ENCODE results near the gene KCTD14.

Gene KCTD14

GRCh38 chr11:78011301-78011700 lies 11.8 kb downstream of the KCTD14 start:
- DNase-seq (ENCODE audit: low spot score) = no peak
- in situ Hi-C loops (cut with MboI; ENCODE audit: low pct_unique_long_range_greater_than_20kb, low sequenced_read_pairs, unreplicated experiment) = no loop called here
- TF ChIP-seq CTCF (IDR thresholded peaks at IDR 0.05; ENCODE audit: extremely low read depth, insufficient read depth, missing control alignments) = no peak

DNA sequence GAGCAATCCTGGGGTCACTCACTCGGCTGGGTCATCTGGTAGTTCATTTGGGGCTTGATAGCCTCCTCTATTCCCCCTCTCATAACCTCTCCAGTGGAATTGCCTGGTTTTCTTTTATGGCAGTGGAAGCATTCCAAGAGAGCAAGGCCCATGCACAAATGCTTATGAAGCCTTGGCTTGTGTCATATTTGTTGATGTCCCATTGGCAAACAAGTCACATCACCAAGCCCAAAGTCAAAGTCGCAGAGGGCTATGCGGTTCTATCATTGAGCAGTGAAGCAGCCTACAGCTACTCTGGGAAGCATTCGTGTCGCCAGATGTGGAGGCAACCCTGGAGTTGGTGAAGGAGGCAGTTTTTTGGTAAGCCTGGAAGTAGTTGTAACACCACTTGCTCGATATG lies 12.3 kb downstream of the KCTD14 start:
- TF ChIP-seq CTCF (IDR thresholded peaks at IDR 0.05; ENCODE audit: extremely low read depth, insufficient read depth, missing control alignments) = no peak
- in situ Hi-C loops (cut with MboI; ENCODE audit: low pct_unique_long_range_greater_than_20kb, low sequenced_read_pairs, unreplicated experiment) = no loop called here
- DNase-seq (ENCODE audit: low spot score) = no peak

DNA sequence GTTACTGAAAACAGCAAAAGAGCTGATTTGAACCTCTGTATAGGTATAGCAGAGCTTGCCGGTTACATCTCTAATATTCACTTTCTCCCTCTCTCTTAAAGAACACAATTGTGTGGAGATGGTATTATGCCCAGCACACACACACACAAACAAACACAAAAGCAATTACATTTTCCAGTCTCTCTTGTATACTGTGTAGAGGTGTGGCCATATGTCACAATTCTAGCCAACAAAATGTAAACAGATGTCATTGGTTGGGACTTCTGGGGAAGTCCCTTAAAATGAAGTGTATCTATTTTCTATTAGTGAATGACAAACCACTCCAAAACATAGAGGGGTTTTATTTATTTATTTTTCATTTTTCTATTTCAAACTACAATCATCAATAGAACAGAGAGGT lies 12.8 kb downstream of the KCTD14 start:
- no peak for TF ChIP-seq CTCF (IDR thresholded peaks at IDR 0.05; ENCODE audit: extremely low read depth, insufficient read depth, missing control alignments)
- in situ Hi-C loops (cut with MboI; ENCODE audit: low pct_unique_long_range_greater_than_20kb, low sequenced_read_pairs, unreplicated experiment) = no loop called here
- DNase-seq (ENCODE audit: low spot score) = no peak

DNA sequence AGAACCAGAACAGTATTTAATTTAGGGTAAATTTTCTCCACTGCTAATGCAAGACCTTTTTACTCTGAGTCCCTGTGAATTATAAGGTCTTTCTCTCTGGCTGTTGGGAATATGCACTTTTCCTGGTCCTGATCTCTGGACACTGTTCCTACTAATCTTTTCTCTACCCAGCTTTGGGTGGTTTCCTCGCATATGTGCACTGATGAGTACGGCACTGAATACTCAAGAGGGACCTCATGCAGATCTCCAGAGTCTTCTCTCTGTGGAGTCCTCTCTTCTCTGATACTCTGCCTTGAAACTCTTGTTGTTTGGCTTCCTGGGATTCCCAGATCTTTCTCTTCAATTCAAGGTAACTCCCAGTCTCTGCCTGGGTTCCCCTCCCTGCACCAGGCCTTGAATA lies 14.0 kb downstream of the KCTD14 start:
- in situ Hi-C loops (cut with MboI; ENCODE audit: low pct_unique_long_range_greater_than_20kb, low sequenced_read_pairs, unreplicated experiment) = no loop called here
- DNase-seq (ENCODE audit: low spot score) = no peak
- no peak for TF ChIP-seq CTCF (IDR thresholded peaks at IDR 0.05; ENCODE audit: extremely low read depth, insufficient read depth, missing control alignments)

GRCh38 chr11:78000193-78000592 lies 22.9 kb downstream of the KCTD14 start:
- in situ Hi-C loops (cut with MboI; ENCODE audit: low pct_unique_long_range_greater_than_20kb, low sequenced_read_pairs, unreplicated experiment) = no loop called here
- TF ChIP-seq CTCF (IDR thresholded peaks at IDR 0.05; ENCODE audit: extremely low read depth, insufficient read depth, missing control alignments) = peak; percentile 76
- peak; percentile 55 for DNase-seq (ENCODE audit: low spot score)

- no peak for TF ChIP-seq CTCF (IDR thresholded peaks at IDR 0.05; ENCODE audit: extremely low read depth, insufficient read depth, missing control alignments)
- in situ Hi-C loops (cut with MboI; ENCODE audit: low pct_unique_long_range_greater_than_20kb, low sequenced_read_pairs, unreplicated experiment) = no loop called here
- no peak for DNase-seq (ENCODE audit: low spot score)
These were observed 23.5 kb downstream of the KCTD14 start for GRCh38 chr11:77999446-78000030.
